Activated T-cell treated with anti-CD3 and anti-CD28 coated beads for 4 hours (primary cell): ENCODE results near the gene APC2.

Experiments
- DNase-seq: peaks from one replicate; pipeline ENCODE4 v3.0.0-alpha.2; 2020

APC2 gene

DNA sequence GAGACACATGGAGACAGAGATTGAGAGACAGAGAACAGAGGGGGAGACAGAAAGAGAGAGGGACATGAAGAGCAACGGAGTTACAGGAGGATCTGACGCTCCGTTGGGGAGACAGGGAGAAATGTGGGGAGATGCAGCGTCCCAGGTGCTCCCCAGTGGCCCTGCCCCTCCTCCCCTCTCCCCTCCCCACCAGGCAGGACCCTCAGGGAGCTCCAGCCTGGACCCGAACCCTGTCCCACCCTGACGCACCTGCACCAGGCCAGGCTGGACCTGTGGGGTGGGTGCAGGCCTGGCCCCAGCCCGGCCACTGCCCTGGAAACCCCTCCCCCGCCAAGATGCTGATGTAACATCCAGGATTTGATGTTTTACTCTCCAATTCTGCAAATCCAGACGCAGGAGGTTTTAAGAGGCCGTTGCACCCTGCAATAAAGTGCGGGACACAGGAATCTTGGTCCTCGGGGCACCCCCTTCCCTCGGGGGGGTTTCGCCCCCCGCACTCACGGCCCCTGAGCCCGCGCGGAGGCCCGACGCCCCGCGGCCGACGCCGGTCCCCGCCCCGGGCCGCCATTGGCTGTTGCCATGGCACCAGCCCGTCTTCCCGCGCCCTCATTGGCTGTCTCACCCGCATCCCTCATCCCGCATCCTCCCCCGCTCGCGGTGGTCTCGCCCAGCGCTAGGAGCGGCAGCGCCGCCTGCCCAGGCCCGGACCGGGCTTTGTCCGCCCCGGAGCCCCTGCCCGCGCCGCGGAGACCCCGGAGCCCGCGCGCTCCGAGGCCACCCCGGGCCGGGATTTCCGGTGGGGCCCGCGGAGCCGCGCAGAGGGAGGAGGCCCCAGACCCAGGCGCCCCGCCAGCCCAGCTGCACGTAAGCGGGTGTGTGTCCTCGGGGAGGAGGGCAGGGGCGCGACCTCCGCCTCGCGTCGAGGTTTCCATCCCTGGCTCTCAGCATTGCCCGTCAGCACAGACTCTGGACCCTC lies at the start of gene APC2:
Gene APC2, plus strand, starts transcription at position 655 of the 976 bp plus-strand sequence. CDS start 2,881 bp downstream, outside the sequence.
- DNase-seq, result no peak

DNA sequence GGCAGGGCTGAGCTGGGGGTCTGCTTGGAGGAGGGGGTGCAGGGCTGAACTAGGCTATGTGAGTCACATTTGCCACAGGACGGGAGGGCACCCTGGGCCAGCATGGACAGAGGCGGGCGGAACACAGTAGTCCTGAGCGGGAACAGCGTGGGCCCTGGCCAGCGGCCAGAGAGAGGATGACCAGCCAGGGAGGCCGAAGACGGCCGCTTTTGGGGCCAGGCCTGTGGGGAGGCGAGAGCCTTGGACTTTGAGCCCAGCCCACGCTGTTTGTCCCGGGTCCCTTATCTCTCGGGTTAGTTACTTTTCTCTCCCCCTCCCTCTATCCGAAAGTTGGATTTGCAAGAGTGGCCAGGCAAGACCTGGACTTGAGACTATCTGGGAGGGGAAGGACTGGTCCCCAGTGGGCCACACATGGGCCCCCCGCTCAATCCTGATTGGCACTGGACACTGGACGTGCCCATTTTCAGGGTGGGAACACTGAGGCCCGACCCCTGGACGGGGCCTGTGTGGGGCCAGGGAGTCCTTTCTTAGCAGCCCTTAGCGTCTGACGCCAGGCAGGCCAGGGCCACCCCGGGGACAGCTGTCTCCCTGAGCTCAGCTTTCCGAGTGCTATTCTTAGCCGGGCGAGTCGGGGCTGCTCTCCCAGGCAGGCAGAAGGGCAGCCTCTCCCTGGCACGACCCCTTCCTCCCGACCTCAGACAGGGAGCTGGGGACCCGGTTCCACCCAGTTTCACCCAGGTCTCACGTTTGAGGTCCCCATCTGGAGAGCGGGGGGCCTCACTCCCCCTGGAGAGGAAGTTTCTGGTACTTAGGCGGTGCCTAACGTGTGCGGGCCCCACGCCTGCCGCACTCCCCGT lies 49.4 kb upstream of the APC2 start:
- no peak for DNase-seq

GRCh38 chr19:1401138-1401888 lies 48.6 kb upstream of the APC2 start, which contains the start of gene GAMT:
Gene GAMT, minus strand, starts transcription at chr19:1401542. Its CDS starts 66 bp downstream, at chr19:1401476.
- no peak for DNase-seq

- no peak for DNase-seq
Measured at GRCh38 chr19:1401889-1402217, 48.1 kb upstream of the APC2 start.

DNA sequence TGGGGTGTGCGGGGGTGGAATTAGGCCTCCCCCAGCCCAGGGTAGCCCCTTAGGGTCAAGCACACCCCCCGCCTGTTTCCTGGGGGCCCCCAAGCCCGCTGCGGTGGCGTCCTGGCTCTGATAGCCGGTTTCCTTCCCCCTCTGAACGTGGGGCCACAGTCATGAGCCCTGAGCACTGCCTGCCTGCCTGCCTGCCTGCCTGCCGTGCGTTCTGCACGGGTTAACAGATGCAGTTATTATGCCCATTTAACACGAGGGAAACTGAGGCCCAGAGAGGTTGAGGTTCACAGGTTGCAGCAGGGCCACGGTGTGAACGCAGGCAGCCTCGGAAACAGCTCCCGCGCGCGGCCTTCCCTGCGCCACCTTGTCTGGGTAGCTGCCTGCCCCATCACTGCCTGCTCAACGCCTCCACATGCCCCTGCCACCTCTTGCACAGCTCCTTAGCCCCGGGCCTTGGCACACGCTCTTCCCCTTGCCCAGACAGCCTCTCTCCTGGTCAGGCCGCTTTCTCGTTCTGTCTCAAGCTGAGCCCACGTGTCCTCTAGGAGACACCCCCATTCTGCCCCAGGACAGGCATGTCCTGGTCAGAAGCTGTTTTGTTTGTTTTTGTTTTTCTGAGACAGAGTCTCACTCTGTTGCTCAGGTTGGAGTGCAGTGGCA lies 47.4 kb upstream of the APC2 start:
- DNase-seq, result no peak

DNA sequence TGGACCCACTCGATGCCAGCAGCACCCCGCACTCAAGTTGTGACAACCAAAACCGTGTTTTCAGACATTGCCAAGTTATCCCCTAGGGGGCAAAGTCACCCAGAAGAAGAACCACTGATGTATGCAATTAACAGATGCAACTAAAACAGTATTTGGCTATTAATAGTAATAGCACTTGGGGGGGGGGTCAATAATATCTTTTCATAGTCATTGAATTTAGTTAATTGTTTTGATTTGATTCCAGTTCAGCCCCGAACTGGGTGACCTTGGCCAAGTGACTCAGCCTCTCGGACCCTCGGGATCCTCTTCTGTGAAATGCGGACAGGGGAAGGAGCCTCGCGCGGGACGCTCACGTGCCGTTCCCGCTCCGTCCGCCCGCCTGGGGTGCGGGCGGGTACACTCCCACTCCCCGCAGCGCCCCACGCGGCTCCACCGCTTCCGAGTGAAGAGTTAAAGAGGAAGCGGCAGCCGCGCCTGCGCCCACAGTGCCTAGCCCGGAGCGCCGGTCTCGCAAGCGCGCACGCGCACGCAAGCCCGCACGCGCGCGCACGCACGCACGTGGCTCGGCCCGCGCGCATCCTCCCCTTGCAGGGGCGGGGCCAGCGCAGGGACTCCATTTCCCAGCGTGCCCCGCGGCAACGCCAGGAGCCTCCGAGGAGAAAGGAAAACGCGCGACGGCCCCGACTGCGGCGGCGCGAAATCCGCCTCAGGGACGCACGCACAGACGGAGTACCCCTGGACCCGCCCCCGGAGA lies 43.0 kb upstream of the APC2 start:
- peak; percentile 99 for DNase-seq

DNA sequence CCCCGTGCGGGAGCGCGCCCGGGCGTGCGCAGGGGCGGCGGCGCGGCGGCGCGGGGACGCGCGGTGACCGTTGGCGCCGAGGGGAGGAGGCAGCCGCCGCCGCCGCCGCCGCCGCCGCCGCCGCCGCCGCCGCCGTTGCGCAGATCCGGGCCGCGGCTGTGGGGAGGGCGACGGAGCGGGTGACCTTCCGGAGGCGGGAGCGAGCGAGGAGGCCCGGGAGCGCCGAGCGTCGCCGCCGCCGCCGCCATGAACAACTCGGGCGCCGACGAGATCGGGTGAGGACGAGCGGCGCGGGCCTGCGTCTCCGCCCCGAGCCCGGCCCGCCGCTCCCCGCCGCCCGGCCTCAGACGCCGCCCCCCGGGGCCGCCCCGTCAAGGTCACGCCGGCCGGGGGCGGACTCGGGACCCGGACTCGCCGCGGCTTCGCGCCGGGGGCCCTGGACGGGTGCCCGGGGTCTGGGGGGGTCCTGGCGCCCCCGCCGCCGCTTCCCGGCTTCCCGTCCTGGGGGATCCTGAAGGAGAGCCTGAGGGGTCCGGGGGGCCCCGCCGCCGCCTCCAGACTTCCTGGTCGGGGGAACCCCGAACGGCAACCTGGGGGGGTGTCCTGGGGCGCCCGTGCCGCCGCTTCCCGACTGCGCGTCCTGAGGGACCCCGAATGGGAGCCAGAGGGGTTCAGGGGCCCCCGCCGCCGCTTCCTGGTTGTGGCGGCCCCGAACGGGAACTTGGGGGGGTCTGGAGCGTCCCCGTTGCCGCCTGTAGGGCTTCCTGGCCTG lies 42.2 kb upstream of the APC2 start, which contains the start of gene DAZAP1:
Gene DAZAP1, plus strand, starts transcription at position 59 of the 772 bp plus-strand sequence. Its CDS starts 188 bp downstream, at position 247.
- DNase-seq, result no peak

- no peak for DNase-seq
Measured at GRCh38 chr19:1408300-1409203, 41.4 kb upstream of the APC2 start.

DNA sequence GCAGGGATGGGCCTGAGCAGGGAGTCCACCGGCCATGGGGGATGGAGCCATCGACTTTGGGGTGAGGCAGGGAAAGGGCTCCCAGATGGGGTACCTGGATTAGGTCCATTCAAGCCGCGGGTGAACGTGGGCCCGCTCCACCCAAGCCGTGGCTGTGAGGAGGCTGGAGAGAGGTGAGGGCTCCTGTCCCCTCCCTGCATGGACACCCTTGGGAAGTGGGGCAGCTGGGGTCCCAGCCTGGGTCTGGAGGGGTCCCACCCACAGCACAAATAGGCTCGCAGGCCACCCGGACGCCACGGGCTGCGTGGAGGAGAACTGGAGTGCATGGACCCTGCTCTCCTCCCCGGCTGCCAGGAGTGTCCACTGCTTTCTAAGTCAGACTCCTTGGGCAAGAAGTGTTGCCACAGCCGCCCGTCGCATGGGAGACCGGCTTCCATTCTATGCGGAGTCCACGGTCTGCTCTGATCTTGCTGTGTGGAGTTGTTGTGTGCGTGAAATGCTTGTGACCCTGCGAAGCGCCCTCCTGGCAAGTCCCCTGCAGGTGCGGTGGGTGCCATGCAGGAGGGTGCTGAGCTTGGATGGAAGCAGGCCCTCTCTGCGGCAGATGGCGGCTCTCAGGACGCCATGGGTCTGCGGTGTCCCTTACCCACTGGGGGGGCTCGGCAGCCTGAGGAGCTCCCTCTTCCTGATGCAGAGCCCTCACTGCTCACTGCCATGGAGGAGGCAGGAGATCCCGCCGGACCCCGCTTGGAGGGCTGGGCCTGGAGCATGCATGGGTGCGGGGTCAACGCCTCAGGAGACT lies 40.5 kb upstream of the APC2 start:
- DNase-seq, result no peak

- DNase-seq, result no peak
Measured at GRCh38 chr19:1410136-1410786, 39.7 kb upstream of the APC2 start.

- no peak for DNase-seq
Measured at GRCh38 chr19:1410789-1411188, 39.1 kb upstream of the APC2 start.

- no peak for DNase-seq
Measured at GRCh38 chr19:1411255-1412191, 38.4 kb upstream of the APC2 start.

DNA sequence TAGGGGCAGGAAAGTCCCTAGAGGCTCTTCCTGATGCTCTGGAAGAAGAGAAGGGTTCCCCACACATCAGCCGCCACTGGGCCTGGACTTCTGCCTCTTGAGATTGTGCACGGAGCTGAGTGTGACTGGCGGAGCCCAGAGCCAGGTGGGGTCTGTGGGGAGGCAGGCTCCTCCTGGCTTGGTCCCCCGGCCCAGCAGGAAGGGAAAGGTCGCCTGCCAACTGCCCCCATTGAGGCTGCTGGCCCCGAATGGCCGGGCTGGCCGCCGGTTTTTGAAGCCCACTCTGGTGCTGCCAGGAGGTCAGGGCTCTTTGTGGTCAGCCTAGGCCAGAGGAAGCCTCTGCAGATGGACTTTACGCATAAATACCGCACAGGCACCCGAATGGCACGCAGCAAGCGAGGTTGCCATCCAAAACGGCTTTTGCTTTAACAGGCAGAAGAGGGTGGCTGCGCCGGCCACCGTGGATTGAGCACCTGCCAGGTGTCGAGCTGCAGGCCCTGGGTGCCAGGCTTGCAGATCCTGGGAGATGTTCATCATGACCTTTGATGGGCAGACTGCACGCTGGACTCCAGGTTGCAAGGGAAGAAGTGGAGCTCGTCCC lies 37.5 kb upstream of the APC2 start:
- DNase-seq, result no peak

GRCh38 chr19:1412995-1413800 lies 36.7 kb upstream of the APC2 start:
- DNase-seq, result no peak

GRCh38 chr19:1416014-1416841 lies 33.7 kb upstream of the APC2 start:
- DNase-seq, result no peak
